DMS53 (cell line): ENCODE data around the gene TANK.
A peak's percentile ranks its signal among the peaks of the same experiment; 100 is the strongest.
"Not testable (repeated sequence)": the region's sequence is repeated elsewhere in the genome, so short reads cannot be mapped to it uniquely, and the experiment has no call there.

Source experiments
- DNase-seq: peaks from one replicate; lab custom pipeline; 2025; lab: John Stamatoyannopoulos, UW

TANK gene

GRCh38 chr2:161166538-161167409 is 6.5 kb downstream of the TANK start:
- DNase-seq, result no peak

GRCh38 chr2:161169335-161169734 is 9.1 kb downstream of the TANK start:
- DNase-seq, result no peak

- DNase-seq, result no peak
Measured at GRCh38 chr2:161170377-161170776, 10.1 kb downstream of the TANK start.

- no peak for DNase-seq
Measured at GRCh38 chr2:161170958-161171932, 11.0 kb downstream of the TANK start.

- no peak for DNase-seq
Measured at GRCh38 chr2:161172901-161173540, 12.8 kb downstream of the TANK start.

- no peak for DNase-seq
Measured at GRCh38 chr2:161173541-161174194, 13.4 kb downstream of the TANK start.

- DNase-seq, result no peak
Measured at GRCh38 chr2:161177969-161178368, 17.7 kb downstream of the TANK start.

- DNase-seq, result no peak
Measured at GRCh38 chr2:161178756-161179155, 18.5 kb downstream of the TANK start.

- DNase-seq, result no peak
Measured at GRCh38 chr2:161190050-161190449, 29.8 kb downstream of the TANK start.

- not testable (repeated sequence) for DNase-seq
Measured at GRCh38 chr2:161195602-161196001, 35.4 kb downstream of the TANK start.

- no peak for DNase-seq
Measured at GRCh38 chr2:161199912-161200701, 39.9 kb downstream of the TANK start.

- DNase-seq, result no peak
Measured at GRCh38 chr2:161204846-161205245, 44.6 kb downstream of the TANK start.

GRCh38 chr2:161206471-161207032 is 46.3 kb downstream of the TANK start:
- DNase-seq, result no peak

GRCh38 chr2:161207941-161208340 is 47.7 kb downstream of the TANK start:
- no peak for DNase-seq

GRCh38 chr2:161208527-161209139 is 48.4 kb downstream of the TANK start:
- peak; percentile 78 for DNase-seq

GRCh38 chr2:161209902-161210301 is 49.7 kb downstream of the TANK start:
- DNase-seq, result no peak

- DNase-seq, result no peak
Measured at GRCh38 chr2:161217597-161218185, 57.5 kb downstream of the TANK start.

- DNase-seq, result no peak
Measured at GRCh38 chr2:161219211-161219610, 59.0 kb downstream of the TANK start.

GRCh38 chr2:161223139-161223732 is 63.0 kb downstream of the TANK start:
- DNase-seq, result peak; percentile 74
